Tibial nerve (tissue), 4 donors: ENCODE data around the gene G6PD. TPM values are rescaled to one million over a fixed set of nuclear protein-coding genes. Genes with fewer than 3 reads are reported as not detected.
A peak's percentile ranks its signal among the peaks of the same experiment; 100 is the strongest.
"Not testable (repeated sequence)": the region's sequence is repeated elsewhere in the genome, so short reads cannot be mapped to it uniquely, and the experiment has no call there.

Source experiments
- DNase-seq, 2 donors: peaks; one replicate each; pipeline ENCODE4 v3.0.0-alpha.2; 2019; ENCODE audit warnings: low spot score in 2 of 2
- H3K27ac ChIP-seq, 4 donors: fragments of 200-600 bp; sonication (generic) in 3 of 4; one replicate each; pipeline ENCODE4 v1.5.1; 2017 to 2019; ENCODE audit warnings: mild to moderate bottlenecking in 1 of 4
- H3K27me3 ChIP-seq, 2 donors: fragments of 200-600 bp; sonication (generic) in 1 of 2; one replicate each; pipeline versions ENCODE4 v1.5.1 to v1.6.0; 2017 to 2019
- H3K36me3 ChIP-seq, 3 donors: fragments of 200-600 bp; sonication (generic); one replicate each; pipeline ENCODE4 v1.5.1; 2018 to 2019
- H3K4me1 ChIP-seq, 4 donors: fragments of 200-600 bp; sonication (generic) in 3 of 4; one replicate each; pipeline ENCODE4 v1.5.1; 2017 to 2019
- H3K4me3 ChIP-seq, 4 donors: fragments of 200-600 bp; sonication (generic) in 3 of 4; one replicate each; pipeline ENCODE4 v1.5.1; 2017 to 2019; ENCODE audit warnings: mild to moderate bottlenecking in 1 of 4, moderate library complexity in 1 of 4
- H3K9me3 ChIP-seq, 4 donors: fragments of 200-600 bp; sonication (generic) in 3 of 4; one replicate each; pipeline ENCODE4 v1.5.1; 2017 to 2019
- CTCF ChIP-seq, 5 experiments: fragments of 200-600 bp in 3 of 5; fragments of 450-650 bp in 2 of 5; sonication (generic) in 3 of 5; IDR thresholded peaks; one replicate each; pipeline ENCODE4 v1.5.1; 2016 to 2019; ENCODE audit warnings: antibody characterized with exemption in 5 of 5, mild to moderate bottlenecking in 3 of 5, moderate library complexity in 2 of 5
- EP300 ChIP-seq, 2 donors: sonication (generic); formaldehyde crosslinking; IDR thresholded peaks; one replicate each; pipeline ENCODE4 v1.6.1; 2017; ENCODE audit warnings: antibody characterized with exemption in 2 of 2, mild to moderate bottlenecking in 1 of 2
- POLR2A ChIP-seq, 2 donors: fragments of 450-650 bp; IDR thresholded peaks; one replicate each; pipeline ENCODE4 v1.6.1; 2017; ENCODE audit warnings: antibody characterized with exemption in 2 of 2, mild to moderate bottlenecking in 2 of 2, moderate library complexity in 2 of 2
- WGBS, 2 donors: methylation state at CpG; one replicate each; pipeline ENCODE4 v1.1.5; 2018; 5-methylcytosine and 5-hydroxymethylcytosine counted together
- total RNA-seq, 4 donors: library from RNA; depleted of rRNA; stranded (reverse); fragments of >200 nt; gene quantifications; one replicate each; pipeline ENCODE4 v1.1.0, GENCODE V29; 2016

Gene G6PD
- total RNA-seq, 4 donors from 2014 or later = 30.6 to 89.7 (median 41.8) TPM

GRCh38 chrX:154541589-154541895 is 5.1 kb downstream of the G6PD start:
- WGBS, 2 donors = 59% methylated on average over 5 of the region's 5 CpGs; no CpG with 5 or more reads in 1 of the 2 donors
- H3K27me3 ChIP-seq = no peaks in the 10 kb centered on the region
- no peak for TF ChIP-seq CTCF (IDR thresholded peaks at IDR 0.05)
- no peak for TF ChIP-seq EP300 (IDR thresholded peaks at IDR 0.05)
- no peak for TF ChIP-seq POLR2A (IDR thresholded peaks at IDR 0.05)
- H3K36me3 ChIP-seq = no peaks in the 10 kb centered on the region
- H3K4me1 ChIP-seq = peaks cover 0 to 42% (median 6%) of the 10 kb centered on the region in 4 donors
- DNase-seq = no peak
- no peak overlapping the region for H3K4me3 ChIP-seq
- H3K27ac ChIP-seq = peak overlapping the region in 3 of 4 donors; percentile 71 to 88 (median 83)
- no peaks in the 10 kb centered on the region for H3K9me3 ChIP-seq

- H3K4me3 ChIP-seq = no peak overlapping the region
- no peak for DNase-seq
- peak overlapping the region in 3 of 4 donors; percentile 71 to 88 (median 83) for H3K27ac ChIP-seq
Observed at GRCh38 chrX:154540897-154541535, 5.6 kb downstream of the G6PD start.

GRCh38 chrX:154540365-154540764 is 6.3 kb downstream of the G6PD start:
- not testable (repeated sequence) for DNase-seq, H3K36me3 ChIP-seq, H3K9me3 ChIP-seq, H3K27ac ChIP-seq, H3K27me3 ChIP-seq, H3K4me3 ChIP-seq
- H3K4me1 ChIP-seq = peaks cover 0 to 33% (median 2%) of the 10 kb centered on the region in 4 donors
- 83 to 94% methylated on average over 7 of the region's 7 CpGs for WGBS, 2 donors

More at GRCh38 chrX:154540897-154541535, 5.6 kb downstream of the G6PD start:
- no peaks in the 10 kb centered on the region for H3K36me3 ChIP-seq
- H3K27me3 ChIP-seq = no peaks in the 10 kb centered on the region
- H3K9me3 ChIP-seq = no peaks in the 10 kb centered on the region
- TF ChIP-seq EP300 (IDR thresholded peaks at IDR 0.05) (no peak), POLR2A (IDR thresholded peaks at IDR 0.05) (no peak), CTCF (IDR thresholded peaks at IDR 0.05) (no peak)
- peaks cover 0 to 39% (median 4%) of the 10 kb centered on the region in 4 donors for H3K4me1 ChIP-seq
- WGBS, 2 donors = 84 to 85% methylated on average over 9 to 19 of the region's 19 CpGs

GRCh38 chrX:154539077-154539476 is 7.6 kb downstream of the G6PD start:
- TF ChIP-seq POLR2A (IDR thresholded peaks at IDR 0.05) = no peak
- Histone ChIP-seq H3K4me1 (peaks cover 0 to 35% (median 4%) of the 10 kb centered on the region in 4 donors), H3K9me3 (no peaks in the 10 kb centered on the region), H3K36me3 (no peaks in the 10 kb centered on the region), H3K27ac (no peak overlapping the region), H3K27me3 (no peaks in the 10 kb centered on the region), H3K4me3 (no peak overlapping the region)
- WGBS, 2 donors = 52 to 75% methylated on average over 8 of the region's 8 CpGs
- no peak for DNase-seq

GRCh38 chrX:154535892-154536291 is 10.8 kb downstream of the G6PD start:
- WGBS, 2 donors = 86 to 93% methylated on average over 6 to 9 of the region's 9 CpGs
- TF ChIP-seq POLR2A (IDR thresholded peaks at IDR 0.05) = no peak
- no peak for TF ChIP-seq CTCF (IDR thresholded peaks at IDR 0.05)
- no peak for TF ChIP-seq EP300 (IDR thresholded peaks at IDR 0.05)
- Histone ChIP-seq H3K36me3 (peaks cover 0 to 21% (median 0%) of the 10 kb centered on the region in 3 donors), H3K4me1 (peaks cover 0 to 13% (median 2%) of the 10 kb centered on the region in 4 donors), H3K27ac (no peak overlapping the region), H3K4me3 (no peak overlapping the region), H3K27me3 (no peaks in the 10 kb centered on the region), H3K9me3 (no peaks in the 10 kb centered on the region)
- no peak for DNase-seq

GRCh38 chrX:154534526-154535322 is 11.9 kb downstream of the G6PD start:
- Histone ChIP-seq H3K36me3 (peaks cover 0 to 21% (median 0%) of the 10 kb centered on the region in 3 donors), H3K27me3 (no peaks in the 10 kb centered on the region), H3K27ac (peak overlapping the region; percentile 33 to 71 (median 53)), H3K4me1 (peaks cover 0 to 11% (median 2%) of the 10 kb centered on the region in 4 donors), H3K4me3 (no peak overlapping the region), H3K9me3 (no peaks in the 10 kb centered on the region)
- WGBS, 2 donors = 21% methylated on average over 24 of the region's 34 CpGs; no CpG with 5 or more reads in 1 of the 2 donors
- TF ChIP-seq POLR2A (IDR thresholded peaks at IDR 0.05) = no peak
- TF ChIP-seq CTCF (IDR thresholded peaks at IDR 0.05) = peak; percentile 82 to 100 (median 97)
- TF ChIP-seq EP300 (IDR thresholded peaks at IDR 0.05) = peak in 1 of 2 donors; percentile 78
- peak; percentile 70 for DNase-seq
